GM12878 (cell line): ENCODE measurements around the gene SIN3B. TPM values are rescaled to one million over a fixed set of nuclear protein-coding genes. Genes with fewer than 3 reads are reported as not detected.
A peak's percentile ranks its signal among the peaks of the same experiment; 100 is the strongest.

ENCODE experiments used
- BHLHE40 ChIP-seq, 2 experiments: fragments of 450-650 bp in 1 of 2; IDR thresholded peaks; 2 replicates each; pipeline ENCODE4 v1.6.1; 2011 to 2017; ENCODE audit warnings: low read depth in 2 of 2, borderline replicate concordance in 1 of 2, improper control_type of control experiment in 1 of 2, low read length in 1 of 2, mild to moderate bottlenecking in 1 of 2
- IKZF1 ChIP-seq: fragments of 450-650 bp; conservative IDR thresholded peaks from 2 replicates; pipeline ENCODE4 v1.6.1; 2017; ENCODE audit warnings: antibody characterized with exemption, mild to moderate bottlenecking
- RAD21 ChIP-seq: IDR thresholded peaks from 2 replicates; pipeline ENCODE4 v1.6.1; 2011; ENCODE audit warnings: mild to moderate bottlenecking, low read depth, low read length, moderate library complexity; ENCODE audit not compliant: insufficient read depth
- RB1 ChIP-seq: fragments of 450-650 bp; formaldehyde crosslinking; IDR thresholded peaks from 2 replicates; pipeline ENCODE4 v1.6.1; 2017; ENCODE audit warnings: mild to moderate bottlenecking, borderline replicate concordance
- RFX5 ChIP-seq: IDR thresholded peaks from 2 replicates; pipeline ENCODE4 v1.6.1; 2011; ENCODE audit warnings: low read depth, low read length, improper control_type of control experiment
- RUNX3 ChIP-seq: IDR thresholded peaks from 2 replicates; pipeline ENCODE4 v1.6.1; 2012; ENCODE audit warnings: low read length, inconsistent platforms
- SREBF2 ChIP-seq: IDR thresholded peaks from 2 replicates; pipeline ENCODE4 v1.6.1; 2012; ENCODE audit warnings: mild to moderate bottlenecking, low read length
- SRF ChIP-seq, 2 experiments: IDR thresholded peaks; 2 replicates each; pipeline ENCODE4 v1.6.1; 2011; ENCODE audit warnings: low read depth in 2 of 2, low read length in 2 of 2, mild to moderate bottlenecking in 1 of 2, moderate library complexity in 1 of 2
- polyA plus RNA-seq, 11 experiments: library from polyadenylated mRNA; depleted of rRNA in 4 of 11; unstranded in 6 of 11; stranded (reverse) in 5 of 11; fragments of >200 nt; fragmentation: Nextera tagmentation in 4 of 11; fragmentation: Illumina TruSeq in 1 of 11; extraction: Ambion mirVana in 4 of 11; extraction: Trizol in 1 of 11; gene quantifications; 1 replicate in 1 of 11; 2 replicates in 10 of 11; pipeline versions ENCODE4 v1.2.1 to v1.2.3, GENCODE V29; 2011 to 2016; ENCODE audit warnings: inconsistent platforms in 2 of 11, missing spikeins in 2 of 11, low read depth in 1 of 11
- total RNA-seq, 4 experiments: library from RNA; depleted of rRNA in 3 of 4; stranded (reverse); fragments of >200 nt in 3 of 4; fragmentation: Illumina TruSeq in 1 of 4; extraction: Trizol in 1 of 4; gene quantifications; 2 replicates each; pipeline versions ENCODE4 v1.2.1 to v1.2.3, GENCODE V29; 2013 to 2021
- TF ChIP-seq, protein P1 (sequence below): fragments of 450-650 bp; formaldehyde crosslinking; IDR thresholded peaks from 2 replicates; pipeline ENCODE4 v1.4.0; 2020; ENCODE audit warnings: mild to moderate bottlenecking, moderate library complexity
- TF ChIP-seq, protein P2 (sequence below), 3 experiments: IDR thresholded peaks in 2 of 3; conservative IDR thresholded peaks in 1 of 3; 2 replicates each; pipeline ENCODE4 v1.5.1; 2011; ENCODE audit warnings: low read depth in 3 of 3, low read length in 3 of 3, mild to moderate bottlenecking in 3 of 3, control low read depth in 2 of 3, moderate library complexity in 2 of 3, inconsistent platforms in 1 of 3, mixed read lengths in 1 of 3; ENCODE audit not compliant: control insufficient read depth in 2 of 3, insufficient read depth in 1 of 3; ENCODE audit errors: extremely low read depth in 1 of 3

The SIN3B gene
- total and polyA plus RNA-seq, 10 of the 15 experiments (the other 5 are each of a cell fraction or from before 2014, with no cell fraction given), result 0.68 to 34.5 (median 15.8) TPM

DNA sequence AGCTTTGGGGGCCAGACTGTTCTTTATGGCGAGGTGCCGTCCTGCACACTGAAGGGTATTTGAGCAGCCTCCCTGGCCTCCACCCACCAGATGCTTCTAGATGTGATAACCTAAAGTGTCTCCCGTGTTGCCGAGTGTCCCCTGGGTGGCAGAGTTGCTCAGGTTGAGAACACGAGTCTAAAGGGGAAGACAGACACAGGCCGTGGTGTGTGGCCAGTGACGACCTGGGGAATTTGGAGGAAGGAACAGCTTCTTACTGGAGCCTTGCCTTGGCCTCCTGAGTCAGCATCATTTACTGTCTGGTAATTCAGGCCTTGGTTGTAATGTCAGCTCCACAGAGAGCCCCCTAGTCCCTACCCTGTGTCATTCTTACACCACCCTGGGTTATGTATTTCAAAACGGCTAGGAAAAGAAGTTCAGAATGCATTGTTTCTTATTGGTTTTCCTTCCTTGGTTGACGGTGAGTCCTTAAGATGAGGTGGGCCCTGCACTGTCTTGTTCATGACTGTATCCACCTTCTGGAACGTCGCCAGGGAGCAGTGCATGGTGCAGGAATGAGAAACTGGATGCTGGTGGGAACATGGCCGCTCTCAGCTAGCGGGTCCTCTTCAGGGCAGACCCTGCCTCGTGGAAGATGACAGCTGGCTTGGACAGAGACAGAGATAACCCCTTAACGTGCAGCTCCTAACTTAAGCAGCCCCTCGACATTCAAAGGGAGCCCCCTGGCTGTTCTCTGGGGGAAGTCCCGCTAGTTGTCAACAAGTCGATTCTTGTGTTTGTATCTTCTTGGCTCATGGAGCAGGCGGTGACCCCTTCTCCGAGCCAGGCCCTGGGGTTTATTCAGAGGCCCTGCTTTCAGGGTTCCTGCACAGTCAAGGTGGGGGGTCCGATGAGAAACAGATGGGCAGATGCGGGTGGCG lies 7.2 kb downstream of the SIN3B start (continued):
- TF ChIP-seq BHLHE40 (IDR thresholded peaks at IDR 0.05; ENCODE audit: borderline replicate concordance in 1 of 2, low read depth in 2 of 2, low read length in 1 of 2), result no peak
- TF ChIP-seq SRF (IDR thresholded peaks at IDR 0.05; ENCODE audit: low read depth in 2 of 2, low read length in 2 of 2), result no peak
- no peak for TF ChIP-seq SREBF2
- TF ChIP-seq RUNX3, result peak; percentile 30; the same call in 1 of the 2 replicates
- TF ChIP-seq RFX5, result peak; percentile 55; the same call in 1 of the 2 replicates
- TF ChIP-seq, protein P1, sequence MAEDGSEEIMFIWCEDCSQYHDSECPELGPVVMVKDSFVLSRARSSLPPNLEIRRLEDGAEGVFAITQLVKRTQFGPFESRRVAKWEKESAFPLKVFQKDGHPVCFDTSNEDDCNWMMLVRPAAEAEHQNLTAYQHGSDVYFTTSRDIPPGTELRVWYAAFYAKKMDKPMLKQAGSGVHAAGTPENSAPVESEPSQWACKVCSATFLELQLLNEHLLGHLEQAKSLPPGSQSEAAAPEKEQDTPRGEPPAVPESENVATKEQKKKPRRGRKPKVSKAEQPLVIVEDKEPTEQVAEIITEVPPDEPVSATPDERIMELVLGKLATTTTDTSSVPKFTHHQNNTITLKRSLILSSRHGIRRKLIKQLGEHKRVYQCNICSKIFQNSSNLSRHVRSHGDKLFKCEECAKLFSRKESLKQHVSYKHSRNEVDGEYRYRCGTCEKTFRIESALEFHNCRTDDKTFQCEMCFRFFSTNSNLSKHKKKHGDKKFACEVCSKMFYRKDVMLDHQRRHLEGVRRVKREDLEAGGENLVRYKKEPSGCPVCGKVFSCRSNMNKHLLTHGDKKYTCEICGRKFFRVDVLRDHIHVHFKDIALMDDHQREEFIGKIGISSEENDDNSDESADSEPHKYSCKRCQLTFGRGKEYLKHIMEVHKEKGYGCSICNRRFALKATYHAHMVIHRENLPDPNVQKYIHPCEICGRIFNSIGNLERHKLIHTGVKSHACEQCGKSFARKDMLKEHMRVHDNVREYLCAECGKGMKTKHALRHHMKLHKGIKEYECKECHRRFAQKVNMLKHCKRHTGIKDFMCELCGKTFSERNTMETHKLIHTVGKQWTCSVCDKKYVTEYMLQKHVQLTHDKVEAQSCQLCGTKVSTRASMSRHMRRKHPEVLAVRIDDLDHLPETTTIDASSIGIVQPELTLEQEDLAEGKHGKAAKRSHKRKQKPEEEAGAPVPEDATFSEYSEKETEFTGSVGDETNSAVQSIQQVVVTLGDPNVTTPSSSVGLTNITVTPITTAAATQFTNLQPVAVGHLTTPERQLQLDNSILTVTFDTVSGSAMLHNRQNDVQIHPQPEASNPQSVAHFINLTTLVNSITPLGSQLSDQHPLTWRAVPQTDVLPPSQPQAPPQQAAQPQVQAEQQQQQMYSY (CRISPR knock-in tag), result no peak
- TF ChIP-seq IKZF1, result 0 out of 2 replicates have a peak, but pooled peaks have one; percentile 10
- TF ChIP-seq, protein P2, sequence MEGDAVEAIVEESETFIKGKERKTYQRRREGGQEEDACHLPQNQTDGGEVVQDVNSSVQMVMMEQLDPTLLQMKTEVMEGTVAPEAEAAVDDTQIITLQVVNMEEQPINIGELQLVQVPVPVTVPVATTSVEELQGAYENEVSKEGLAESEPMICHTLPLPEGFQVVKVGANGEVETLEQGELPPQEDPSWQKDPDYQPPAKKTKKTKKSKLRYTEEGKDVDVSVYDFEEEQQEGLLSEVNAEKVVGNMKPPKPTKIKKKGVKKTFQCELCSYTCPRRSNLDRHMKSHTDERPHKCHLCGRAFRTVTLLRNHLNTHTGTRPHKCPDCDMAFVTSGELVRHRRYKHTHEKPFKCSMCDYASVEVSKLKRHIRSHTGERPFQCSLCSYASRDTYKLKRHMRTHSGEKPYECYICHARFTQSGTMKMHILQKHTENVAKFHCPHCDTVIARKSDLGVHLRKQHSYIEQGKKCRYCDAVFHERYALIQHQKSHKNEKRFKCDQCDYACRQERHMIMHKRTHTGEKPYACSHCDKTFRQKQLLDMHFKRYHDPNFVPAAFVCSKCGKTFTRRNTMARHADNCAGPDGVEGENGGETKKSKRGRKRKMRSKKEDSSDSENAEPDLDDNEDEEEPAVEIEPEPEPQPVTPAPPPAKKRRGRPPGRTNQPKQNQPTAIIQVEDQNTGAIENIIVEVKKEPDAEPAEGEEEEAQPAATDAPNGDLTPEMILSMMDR (IDR thresholded peaks at IDR 0.05 in 2 of 3, conservative IDR thresholded peaks at IDR 0.05 in 1 of 3; ENCODE audit: control insufficient read depth in 2 of 3, extremely low read depth in 1 of 3, insufficient read depth in 1 of 3, low read depth in 3 of 3, low read length in 3 of 3), result peak; percentile 51 to 85 (median 61)
- TF ChIP-seq RAD21, result peak; percentile 69
- no peak for TF ChIP-seq RB1
- TF ChIP-seq, all 136 proteins: peak for 13
